Ovary (tissue), 9 donors: ENCODE data around the gene BRSK2. TPM values are rescaled to one million over a fixed set of nuclear protein-coding genes. Genes with fewer than 3 reads are reported as not detected.

ENCODE experiments used
- DNase-seq, 5 donors: peaks; one replicate each; pipeline ENCODE4 v3.0.0-alpha.2; 2019 to 2020
- H3K27ac ChIP-seq, 2 donors: fragments of 200-600 bp; one replicate each; pipeline versions ENCODE4 v1.5.1 to v1.8.0; 2019 to 2022
- H3K27me3 ChIP-seq: fragments of 200-600 bp; one replicate; pipeline ENCODE4 v1.8.0; 2022
- H3K36me3 ChIP-seq: fragments of 200-600 bp; sonication (generic); one replicate; pipeline ENCODE4 v1.5.1; 2019
- H3K4me1 ChIP-seq: one replicate; pipeline ENCODE4 v1.8.1; 2013; ENCODE audit warnings: mild to moderate bottlenecking, moderate library complexity; ENCODE audit not compliant: insufficient read depth
- H3K4me3 ChIP-seq: fragments of 200-600 bp; sonication (generic); one replicate; pipeline ENCODE4 v1.5.1; 2017
- H3K9me3 ChIP-seq, 2 donors: fragments of 200-600 bp in 1 of 2; sonication (generic) in 1 of 2; one replicate each; pipeline versions ENCODE4 v1.5.1 to v1.8.1; 2013 to 2019; ENCODE audit warnings: mild to moderate bottlenecking in 1 of 2, moderate library complexity in 1 of 2
- CTCF ChIP-seq, 3 donors: fragments of 450-650 bp in 2 of 3; fragments of 200-600 bp in 1 of 3; IDR thresholded peaks; one replicate each; pipeline versions ENCODE4 v1.5.1 to v1.8.0; 2016 to 2022; ENCODE audit warnings: antibody characterized with exemption in 3 of 3, mild to moderate bottlenecking in 1 of 3
- EP300 ChIP-seq: sonication (generic); formaldehyde crosslinking; IDR thresholded peaks from one replicate; pipeline ENCODE4 v1.6.1; 2017; ENCODE audit warnings: antibody characterized with exemption
- POLR2A ChIP-seq: fragments of 450-650 bp; IDR thresholded peaks from one replicate; pipeline ENCODE4 v1.6.1; 2017; ENCODE audit warnings: antibody characterized with exemption, mild to moderate bottlenecking, moderate library complexity
- WGBS, 3 donors: extraction: QIAGEN DNeasy Blood & Tissue Kit in 1 of 3; methylation state at CpG; one replicate each; pipeline versions ENCODE4 v1.1.5 to v1.1.7; 2013 to 2017; 5-methylcytosine and 5-hydroxymethylcytosine counted together
- intact Hi-C, 4 donors: fragments of 100-400 bp; cut with DNase I; formaldehyde crosslinking; loops; one replicate each; pipeline versions ENCODE4 v1.11.0 to v1.15.1; 2022 to 2023
- polyA plus RNA-seq, 2 donors: library from polyadenylated mRNA; stranded (reverse); fragments of 200-250 nt in 1 of 2; fragments of 350-450 nt in 1 of 2; fragmentation: Illumina TruSeq in 1 of 2; extraction: RNeasy Lipid Tissue Mini Kit (QIAGEN cat#74804) in 1 of 2; gene quantifications; one replicate each; pipeline ENCODE4 v1.2.3, GENCODE V29; 2013 to 2014
- total RNA-seq, 7 donors: library from RNA; depleted of rRNA in 2 of 7; stranded (reverse); fragments of >200 nt in 2 of 7; fragmentation: NEBNext Ultra II Directional in 3 of 7; extraction: Animal tissue kit (Norgen Biotek cat#: 25700) in 3 of 7; gene quantifications; one replicate each; pipeline versions ENCODE4 v1.1.0 to v1.2.4, GENCODE V29; 2016 to 2023
- donor health status: DM: no; HTN: no; CAD: no; lungs with moderate emphysema.
- donor health status: DM: no; HTN: no; CAD: no.
- donor health status: Bipolar disorder and iron deficiency.
- donor health status: DM: yes; HTN: yes; CAD: no.
- donor health status: DM: no; HTN: no; CAD: no.
- donor health status: DM: yes; HTN: yes; CAD: no.

BRSK2 gene
- total and polyA plus RNA-seq, 9 donors, result 0.22 to 1.5 (median 0.52) TPM

DNA sequence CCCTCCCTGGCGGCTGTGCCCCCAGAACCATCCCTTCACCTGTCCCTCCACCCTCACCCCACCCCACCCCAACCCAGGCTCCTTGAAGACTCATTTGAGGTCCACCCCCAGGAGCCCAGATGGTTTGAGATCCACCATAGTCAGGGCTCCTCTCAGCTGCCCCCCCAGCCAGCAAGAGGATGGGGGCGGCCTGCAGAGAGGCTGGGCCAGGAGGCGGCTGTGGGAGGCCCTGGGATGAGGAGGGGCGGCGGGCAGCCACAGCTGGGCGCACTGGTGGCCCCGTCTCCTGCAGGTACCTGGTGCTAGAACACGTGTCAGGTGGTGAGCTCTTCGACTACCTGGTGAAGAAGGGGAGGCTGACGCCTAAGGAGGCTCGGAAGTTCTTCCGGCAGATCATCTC is 50.8 kb downstream of the BRSK2 start:
- no peaks in the 10 kb centered on the region for H3K27me3 ChIP-seq
- intact Hi-C loops, result no loop called here
- no peaks in the 10 kb centered on the region for H3K36me3 ChIP-seq
- no peak overlapping the region for H3K27ac ChIP-seq
- TF ChIP-seq POLR2A (no peak), EP300 (no peak), CTCF (IDR thresholded peaks at IDR 0.05) (no peak)
- H3K4me3 ChIP-seq, result no peak overlapping the region
- peaks cover 5% of the 10 kb centered on the region for H3K4me1 ChIP-seq
- DNase-seq, result no peak
- WGBS, 3 donors, result 83 to 87% (median 85%) methylated on average over 12 of the region's 12 CpGs
- H3K9me3 ChIP-seq, result no peaks in the 10 kb centered on the region

DNA sequence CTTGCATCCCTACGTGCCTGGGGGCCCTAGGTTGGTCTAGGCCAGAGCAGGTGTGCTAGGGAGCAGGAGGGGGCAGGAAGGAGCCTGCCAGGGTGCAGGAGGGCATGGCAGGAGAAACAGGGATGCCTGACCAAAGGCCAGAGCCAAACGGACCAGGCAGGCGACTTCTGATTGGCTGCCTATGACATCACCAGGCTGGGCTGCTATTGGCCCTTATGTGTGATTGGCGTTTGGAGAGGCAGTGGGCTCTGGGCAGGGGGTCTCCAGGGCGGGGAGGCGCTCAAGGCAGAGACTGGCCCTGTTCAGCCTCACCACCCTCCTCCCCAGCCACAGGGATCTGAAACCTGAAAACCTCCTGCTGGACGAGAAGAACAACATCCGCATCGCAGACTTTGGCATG is 52.4 kb downstream of the BRSK2 start:
- Histone ChIP-seq H3K27me3 (no peaks in the 10 kb centered on the region), H3K27ac (no peak overlapping the region), H3K4me3 (no peak overlapping the region), H3K4me1 (peaks cover 5% of the 10 kb centered on the region), H3K36me3 (no peaks in the 10 kb centered on the region), H3K9me3 (no peaks in the 10 kb centered on the region)
- WGBS, 3 donors, result 32 to 44% (median 39%) methylated on average over 9 of the region's 9 CpGs
- TF ChIP-seq CTCF (IDR thresholded peaks at IDR 0.05) (no peak), POLR2A (no peak), EP300 (no peak)
- DNase-seq, result no peak
- intact Hi-C loops, result no loop called here

DNA sequence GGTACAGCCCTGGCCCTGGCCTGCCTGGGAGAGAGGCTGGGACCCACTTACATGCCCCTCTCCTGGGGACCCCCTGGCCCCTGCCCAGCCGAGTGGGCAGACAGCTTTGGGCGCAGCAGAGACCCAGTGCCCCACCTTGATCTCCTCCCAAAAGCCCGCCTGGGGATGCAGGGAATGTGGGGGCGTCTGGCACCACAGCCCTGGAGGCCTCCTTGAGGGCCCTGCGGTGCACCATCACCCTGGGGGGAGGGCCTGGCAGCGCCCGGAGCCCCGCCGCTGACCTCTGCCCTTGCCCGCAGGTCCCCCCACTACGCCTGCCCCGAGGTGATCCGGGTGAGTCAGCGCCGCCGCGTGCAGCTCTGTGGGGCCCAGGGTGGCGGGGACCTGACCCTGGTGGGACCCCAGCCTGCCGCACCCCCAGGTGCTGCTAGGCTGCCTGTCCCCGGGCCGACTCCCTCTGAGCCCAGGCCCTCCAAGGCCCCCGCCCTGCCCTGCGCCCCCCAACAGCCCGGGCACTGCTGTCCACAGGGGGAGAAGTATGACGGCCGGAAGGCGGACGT is 53.2 kb downstream of the BRSK2 start:
- Histone ChIP-seq H3K9me3 (no peaks in the 10 kb centered on the region), H3K27me3 (no peaks in the 10 kb centered on the region), H3K4me1 (no peaks in the 10 kb centered on the region), H3K36me3 (no peaks in the 10 kb centered on the region), H3K4me3 (no peak overlapping the region), H3K27ac (no peak overlapping the region)
- TF ChIP-seq CTCF (IDR thresholded peaks at IDR 0.05) (no peak), POLR2A (no peak), EP300 (no peak)
- intact Hi-C loops, result no loop called here
- WGBS, 3 donors, result 69 to 80% (median 70%) methylated on average over 20 to 28 of the region's 28 CpGs
- no peak for DNase-seq

- H3K27me3 ChIP-seq, result no peaks in the 10 kb centered on the region
- TF ChIP-seq EP300 (no peak), CTCF (IDR thresholded peaks at IDR 0.05) (no peak), POLR2A (no peak)
- no peaks in the 10 kb centered on the region for H3K4me1 ChIP-seq
- 80 to 85% (median 80%) methylated on average over 9 of the region's 9 CpGs for WGBS, 3 donors
- H3K4me3 ChIP-seq, result no peak overlapping the region
- no peak for DNase-seq
- H3K9me3 ChIP-seq, result no peaks in the 10 kb centered on the region
- no peak overlapping the region for H3K27ac ChIP-seq
- no peaks in the 10 kb centered on the region for H3K36me3 ChIP-seq
- intact Hi-C loops, result no loop called here
Measured at GRCh38 chr11:1443737-1444136, 54.0 kb downstream of the BRSK2 start.
